GM18502 (cell line): ENCODE results near the gene FAF1.
"Not testable (repeated sequence)": the region's sequence is repeated elsewhere in the genome, so short reads cannot be mapped to it uniquely, and the experiment has no call there.

Experiments
- ATAC-seq: cut with Tn5 transposase; IDR thresholded peaks from one replicate; pipeline ENCODE4 v1.9.1; 2021; ENCODE audit warnings: mild to moderate bottlenecking; ENCODE audit not compliant: unreplicated experiment, poor library complexity

FAF1 gene

GRCh38 chr1:50720457-50721053, 239.5 kb downstream of the FAF1 start:
- ATAC-seq, result no peak

DNA sequence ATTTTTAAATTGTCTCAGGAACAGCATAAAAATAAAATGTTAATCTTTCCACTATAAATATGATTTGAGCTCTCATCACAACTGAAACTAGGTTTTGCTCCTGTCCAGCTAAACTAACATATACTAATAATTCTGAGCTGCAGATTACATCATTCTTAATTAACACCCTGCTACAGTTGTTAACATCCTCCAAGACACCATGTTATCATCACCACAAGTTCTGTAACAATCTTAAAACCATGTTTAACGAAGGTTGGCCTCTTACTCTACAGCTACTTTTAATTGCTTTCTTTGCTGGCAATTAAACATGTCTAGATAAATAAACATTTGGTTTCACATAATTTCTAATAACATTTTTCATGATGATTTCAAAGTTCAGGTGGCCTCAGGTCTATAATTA, 240.9 kb downstream of the FAF1 start:
- no peak for ATAC-seq

GRCh38 chr1:50717327-50717726, 242.7 kb downstream of the FAF1 start:
- no peak for ATAC-seq

DNA sequence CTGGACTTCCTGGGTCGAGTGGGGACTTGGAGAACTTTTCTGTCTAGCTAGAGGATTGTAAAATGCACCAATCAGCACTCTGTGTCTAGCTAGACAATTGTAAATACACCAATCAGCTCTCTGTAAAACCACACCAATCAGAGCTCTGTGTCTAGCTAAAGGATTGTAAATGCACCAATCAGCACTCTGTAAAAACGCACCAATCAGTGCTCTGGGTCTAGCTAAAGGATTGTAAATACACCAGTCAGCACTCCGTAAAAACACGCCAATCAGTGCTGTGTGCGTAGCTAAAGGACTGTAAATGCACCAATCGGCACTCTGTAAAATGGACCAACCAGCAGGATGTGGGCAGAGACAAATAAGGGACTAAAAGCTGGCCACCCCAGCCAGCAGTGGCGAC, 243.6 kb downstream of the FAF1 start:
- ATAC-seq, result not testable (repeated sequence)

GRCh38 chr1:50710099-50710498, 250.0 kb downstream of the FAF1 start:
- ATAC-seq, result no peak

DNA sequence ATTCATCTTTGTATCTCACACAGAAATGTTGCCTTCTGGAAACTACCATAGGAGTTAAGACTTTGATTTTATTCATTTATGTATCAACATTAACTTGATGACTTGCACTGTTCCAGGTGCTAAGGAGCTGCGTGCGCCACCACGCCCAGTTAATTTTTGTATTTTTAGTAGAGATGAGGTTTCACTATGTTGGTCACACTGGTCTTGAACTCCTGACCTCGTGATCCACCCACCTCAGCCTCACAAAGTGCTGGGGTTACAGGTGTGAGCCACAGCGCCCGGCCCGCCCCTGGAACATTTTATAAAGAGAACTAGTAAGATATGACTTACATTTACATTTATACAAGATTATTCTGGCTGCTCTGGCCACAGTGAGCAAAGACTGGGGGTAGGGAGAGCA, 252.2 kb downstream of the FAF1 start:
- no peak for ATAC-seq

- ATAC-seq, result no peak
These were observed 254.4 kb downstream of the FAF1 start for GRCh38 chr1:50705699-50706098.

- no peak for ATAC-seq
These were observed 255.0 kb downstream of the FAF1 start for GRCh38 chr1:50705041-50705440.

- no peak for ATAC-seq
These were observed 255.9 kb downstream of the FAF1 start for GRCh38 chr1:50704126-50704525.

GRCh38 chr1:50703240-50703639, 256.8 kb downstream of the FAF1 start:
- ATAC-seq, result no peak

DNA sequence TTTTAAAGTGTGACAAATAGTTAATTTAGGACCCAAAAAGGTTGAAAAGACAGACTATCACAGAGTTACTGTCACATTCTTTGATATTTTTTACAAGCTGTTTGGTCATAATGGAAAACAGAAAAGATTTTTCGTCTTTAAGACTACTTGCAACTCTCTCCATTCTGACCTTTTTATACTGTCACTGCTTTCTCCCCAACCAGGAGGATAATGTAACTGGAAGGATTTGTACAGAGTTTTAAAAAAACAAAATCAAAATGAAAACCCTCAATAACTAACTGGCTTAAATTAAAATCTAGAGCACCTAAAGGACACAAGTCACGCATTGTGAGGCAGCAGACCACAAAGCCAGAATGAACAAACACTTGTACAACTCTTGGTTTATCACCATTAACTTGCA, 257.7 kb downstream of the FAF1 start:
- no peak for ATAC-seq

- no peak for ATAC-seq
These were observed 258.3 kb downstream of the FAF1 start for GRCh38 chr1:50701706-50702317.

DNA sequence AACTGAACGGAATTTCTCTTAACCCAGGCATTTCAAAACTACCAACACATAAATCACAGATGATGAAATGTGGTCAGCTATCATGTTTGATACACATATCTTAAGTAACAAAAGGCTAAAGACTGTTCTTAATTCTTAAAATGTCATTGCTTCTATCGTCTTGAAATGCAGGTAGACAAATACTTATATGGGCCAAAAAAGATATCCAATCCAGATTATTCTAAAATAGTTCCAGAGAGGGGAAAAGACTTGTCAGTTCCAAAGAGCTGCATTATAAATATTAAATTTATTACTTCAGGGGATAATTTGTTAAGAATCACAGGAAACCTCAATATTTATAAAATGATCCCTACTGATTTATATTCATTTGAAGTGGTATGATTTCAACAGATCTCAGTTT, 259.4 kb downstream of the FAF1 start:
- no peak for ATAC-seq

DNA sequence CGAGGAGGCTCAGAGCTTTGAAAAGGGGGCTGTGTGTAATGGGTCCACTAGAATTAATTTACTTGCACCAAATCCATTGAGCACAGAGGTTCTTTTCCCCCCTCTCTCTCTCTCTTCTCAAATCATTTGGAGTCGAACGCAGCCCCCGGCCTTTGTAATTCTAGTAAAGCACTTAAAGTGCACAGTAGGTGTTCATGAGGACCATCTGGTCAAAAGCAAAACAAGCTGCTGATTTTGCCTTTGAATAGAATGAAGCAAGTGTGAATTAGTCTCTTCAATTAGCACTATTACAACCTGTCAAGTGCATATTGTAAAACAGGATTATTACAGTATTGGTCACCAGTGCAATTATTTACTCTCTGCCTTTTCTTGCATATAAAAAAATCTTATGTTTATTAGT, 259.9 kb downstream of the FAF1 start:
- ATAC-seq, result no peak

GRCh38 chr1:50699795-50700194, 260.3 kb downstream of the FAF1 start:
- ATAC-seq, result no peak

DNA sequence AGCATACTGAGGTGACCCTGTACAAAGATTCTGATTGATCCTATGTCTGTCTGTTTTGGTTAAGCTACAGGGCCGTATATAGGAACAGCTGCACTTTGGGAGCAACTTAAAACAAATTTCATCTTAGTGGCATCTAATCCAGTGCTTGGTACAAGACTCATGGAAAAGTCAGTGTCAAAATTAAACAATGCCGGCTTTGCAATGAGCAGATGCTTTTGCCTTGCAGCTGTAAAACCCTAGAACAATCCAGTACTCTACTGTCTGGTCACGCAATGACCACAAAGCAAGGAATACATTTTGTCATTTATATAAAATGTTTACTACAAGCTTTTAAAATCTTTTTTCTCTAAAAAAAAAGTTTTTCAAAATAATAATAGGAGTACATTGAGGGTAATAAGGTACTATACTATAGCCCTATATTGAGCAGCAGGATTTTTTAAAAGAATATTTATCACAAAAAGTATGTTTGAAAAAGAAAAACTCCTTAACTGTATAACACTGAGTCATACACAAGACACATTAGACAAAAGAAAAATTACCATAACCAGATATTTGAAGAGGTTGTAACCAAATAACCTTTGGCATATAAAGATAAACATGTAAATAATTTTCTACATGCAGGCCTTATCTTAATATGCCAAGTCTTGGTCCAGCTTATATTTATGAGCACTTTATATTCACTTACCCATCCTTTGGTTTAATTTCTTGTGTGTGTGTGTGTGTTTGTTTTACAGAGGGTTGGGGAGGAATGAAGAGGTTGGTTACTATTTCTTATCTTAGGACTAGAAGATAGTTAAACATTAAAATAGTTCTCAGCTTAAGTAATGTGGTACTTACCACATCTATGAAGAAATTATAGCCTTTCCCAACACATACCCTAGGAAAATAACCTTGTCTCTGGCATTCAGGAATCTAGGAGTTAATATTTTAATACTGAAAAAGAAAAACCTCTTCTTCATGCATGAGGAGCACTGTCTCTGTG, 262.3 kb downstream of the FAF1 start:
- no peak for ATAC-seq

DNA sequence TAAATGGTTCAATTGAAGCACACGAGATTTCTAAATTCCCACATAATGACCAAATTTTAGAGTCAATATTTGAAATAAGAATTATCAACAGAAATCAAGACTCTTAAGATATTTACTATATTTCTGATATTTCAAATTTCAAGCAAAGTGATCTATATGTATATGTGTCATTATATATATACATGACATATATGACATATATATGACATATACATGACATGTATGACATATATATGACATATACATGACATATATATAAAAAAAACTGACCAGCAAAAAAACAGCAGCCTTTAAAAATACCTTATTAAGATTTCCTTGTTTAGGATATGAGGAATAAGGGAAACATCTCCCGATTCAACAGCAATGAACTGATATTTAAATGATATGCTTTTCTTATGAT, 266.2 kb downstream of the FAF1 start:
- no peak for ATAC-seq

DNA sequence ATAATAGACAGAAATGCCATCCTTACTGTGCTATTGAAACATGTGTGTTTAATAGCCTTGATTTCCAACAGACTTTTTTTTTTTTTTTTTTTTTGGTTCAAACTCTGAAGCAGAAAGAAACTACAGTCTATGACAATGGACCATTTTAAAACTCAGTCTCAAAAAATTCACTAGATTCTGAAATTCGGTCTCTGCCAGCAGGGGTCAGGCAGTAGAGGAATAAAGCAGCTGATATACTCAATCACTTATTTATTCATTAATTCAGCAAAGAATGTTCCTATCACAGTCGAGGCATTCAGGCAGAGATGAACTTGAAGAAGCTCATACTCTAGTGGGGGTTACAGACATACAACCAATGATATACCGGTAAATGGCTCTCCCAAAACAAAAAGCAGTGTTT, 275.9 kb downstream of the FAF1 start:
- no peak for ATAC-seq

DNA sequence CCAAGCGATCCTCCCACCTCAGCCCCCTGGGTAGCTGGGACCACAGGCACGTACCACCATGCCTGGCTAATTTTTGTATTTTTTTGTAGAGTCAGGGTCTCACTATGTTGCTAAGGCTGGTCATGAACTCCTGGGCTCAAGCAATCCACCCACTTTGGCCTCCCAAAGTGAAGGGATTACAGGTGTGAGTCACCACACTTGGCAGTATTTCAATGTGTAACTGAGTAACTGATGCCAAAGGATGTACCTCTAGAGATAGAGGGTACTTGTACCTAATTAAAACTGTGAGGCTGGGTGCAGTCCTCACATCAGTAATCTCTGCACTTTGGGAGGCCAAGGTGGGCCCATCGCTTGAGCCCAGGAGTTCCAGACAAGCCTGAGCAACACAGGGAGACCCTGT, 278.1 kb downstream of the FAF1 start:
- no peak for ATAC-seq

- ATAC-seq, result no peak
These were observed 292.2 kb downstream of the FAF1 start for GRCh38 chr1:50667710-50668356.

- ATAC-seq, result no peak
These were observed 292.8 kb downstream of the FAF1 start for GRCh38 chr1:50667272-50667671.
